ENCODE results near the gene KIAA0408. TPM values are rescaled to one million over a fixed set of nuclear protein-coding genes. Genes with fewer than 3 reads are reported as not detected.

Gene KIAA0408
- total and polyA plus RNA-seq, 2 of the 8 experiments (the other 6 are each of a cell fraction or from before 2014, with no cell fraction given) = 3.3 to 10.8 TPM

- H3K4me3 ChIP-seq (ENCODE audit: extremely low read depth in 1 of 4, insufficient read depth in 2 of 4, low read depth in 3 of 4, low read length in 4 of 4) = no peak overlapping the region
- H3K79me1 ChIP-seq (ENCODE audit: low read depth, low read length) = no peaks in the 10 kb centered on the region
- no peaks in the 10 kb centered on the region for H3K23me2 ChIP-seq (ENCODE audit: low read depth, low read length)
- no peak overlapping the region for H3K4me2 ChIP-seq (ENCODE audit: insufficient read depth in 1 of 2, low read depth in 2 of 2, low read length in 2 of 2)
- no peak for FAIRE-seq
- no peak overlapping the region for H4K91ac ChIP-seq (replicated peaks; ENCODE audit: insufficient read length, low read length)
- no peaks in the 10 kb centered on the region for H3K27me3 ChIP-seq (replicated peaks in 1 of 4; ENCODE audit: control insufficient read depth in 3 of 4, extremely low read depth in 1 of 4, insufficient read depth in 3 of 4, low read length in 3 of 4)
- no peak overlapping the region for H3K23ac ChIP-seq (ENCODE audit: insufficient read length)
- H2BK12ac ChIP-seq (ENCODE audit: low read depth, low read length) = peak overlapping the region; percentile 2; the same call in 1 of the 2 replicates
- CTCF ChIA-PET (ENCODE audit: partially characterized antibody) = interaction anchor here (0.7 to 9.1 kb wide), 7 partner anchors 8 to 172 kb away, joined by 3 to 65 read pairs (median 3); partner anchors contain the start of genes KIAA0408 and MTCL3
- no peak overlapping the region for H4K8ac ChIP-seq (ENCODE audit: extremely low read depth, insufficient read depth, low read length)
- POLR2A ChIA-PET (ENCODE audit: partially characterized antibody) = interaction anchor here (1.0 kb wide), 1 partner anchor 8 kb away, joined by 4 read pairs; no protein-coding TSS in a partner anchor
- DNase-seq (ENCODE audit: low read depth in 1 of 2, low spot score in 2 of 2) = no peak
- 97% methylated on average over 64 of the region's 87 CpGs; no CpG with 5 or more reads in 1 of the 2 experiments for WGBS, 2 experiments (ENCODE audit: extremely low coverage in 1 of 2, insufficient coverage in 1 of 2, insufficient read length in 1 of 2, insufficient replicate concordance in 2 of 2, low coverage in 1 of 2, low lambda C conversion rate in 2 of 2, missing lambda C conversion rate in 1 of 2)
- H3K9me3 ChIP-seq (ENCODE audit: insufficient read depth in 2 of 2, low read depth in 1 of 2, low read length in 1 of 2) = no peaks in the 10 kb centered on the region
- H2AK5ac ChIP-seq (ENCODE audit: low read depth, low read length) = no peak overlapping the region
- H2BK120ac ChIP-seq (replicated peaks; ENCODE audit: low read depth, low read length) = no peak overlapping the region
- no peak overlapping the region for H3K4ac ChIP-seq (replicated peaks; ENCODE audit: insufficient read length, low read depth, low read length)
- H3K27ac ChIP-seq (ENCODE audit: low read depth, low read length) = 0 out of 2 replicates have a peak overlapping the region, but pooled peaks have one; percentile 23
- no peak overlapping the region for H3K56ac ChIP-seq (replicated peaks; ENCODE audit: insufficient read length, low read depth, low read length)
- no peak overlapping the region for H3K18ac ChIP-seq (ENCODE audit: extremely low read depth, low read length)
- H2AFZ ChIP-seq (ENCODE audit: low read length) = no peak overlapping the region
- no peak overlapping the region for H2BK15ac ChIP-seq (ENCODE audit: low read length)
- no peaks in the 10 kb centered on the region; a peak in 2 of 7 replicates for H3K4me1 ChIP-seq (replicated peaks in 1 of 4; ENCODE audit: control insufficient read depth in 3 of 4, insufficient read depth in 4 of 4, low read length in 3 of 4)
- H3K9ac ChIP-seq (replicated peaks in 1 of 4; ENCODE audit: extremely low read depth in 1 of 4, low read depth in 3 of 4, low read length in 3 of 4) = no peak overlapping the region
- no peak overlapping the region for H4K5ac ChIP-seq (ENCODE audit: insufficient read length, low read depth, low read length)
- H2BK20ac ChIP-seq (ENCODE audit: low read length) = no peak overlapping the region
- H3K14ac ChIP-seq (ENCODE audit: insufficient read length) = no peak overlapping the region
- no peak overlapping the region for H2BK5ac ChIP-seq (ENCODE audit: low read depth, low read length)
- peaks cover 0 to 51% (median 20%) of the 10 kb centered on the region in 4 experiments; a peak in 6 of 8 replicates for H3K36me3 ChIP-seq (ENCODE audit: control insufficient read depth in 2 of 4, insufficient read depth in 4 of 4, low read length in 3 of 4)
- H3K79me2 ChIP-seq (ENCODE audit: control insufficient read depth in 1 of 2, insufficient read depth in 2 of 2, low read length in 2 of 2) = no peaks in the 10 kb centered on the region
- H4K20me1 ChIP-seq (replicated peaks in 1 of 2; ENCODE audit: control insufficient read depth in 1 of 2, insufficient read depth in 2 of 2, low read length in 2 of 2) = no peaks in the 10 kb centered on the region
- no peak for TF ChIP-seq TBP (IDR thresholded peaks at IDR 0.05; ENCODE audit: low read depth, low read length)
- TF ChIP-seq SP1 (IDR thresholded peaks at IDR 0.05; ENCODE audit: low read depth, low read length) = no peak
- no peak for TF ChIP-seq BACH1 (IDR thresholded peaks at IDR 0.05; ENCODE audit: low read length)
- TF ChIP-seq YY1 (IDR thresholded peaks at IDR 0.05; ENCODE audit: low read depth, low read length) = no peak
These were observed 16.1 kb upstream of the KIAA0408 start for GRCh38 chr6:127475135-127475822.

Data from H1 (cell line).